Tongue (tissue), 2 donors: Measurements from ENCODE around the gene FLNB. TPM values are rescaled to one million over a fixed set of nuclear protein-coding genes. Genes with fewer than 3 reads are reported as not detected.
"Not testable (repeated sequence)": the region's sequence is repeated elsewhere in the genome, so short reads cannot be mapped to it uniquely, and the experiment has no call there.

ENCODE experiments used
- DNase-seq: peaks from one replicate; pipeline ENCODE4 v3.0.0-alpha.2; 2015
- total RNA-seq: library from RNA; depleted of rRNA; stranded (reverse); fragments of >200 nt; gene quantifications from one replicate; pipeline ENCODE4 v1.2.3, GENCODE V29; 2014

The FLNB gene
- total RNA-seq, 1 donor from 2014 or later: 82.6 TPM

DNA sequence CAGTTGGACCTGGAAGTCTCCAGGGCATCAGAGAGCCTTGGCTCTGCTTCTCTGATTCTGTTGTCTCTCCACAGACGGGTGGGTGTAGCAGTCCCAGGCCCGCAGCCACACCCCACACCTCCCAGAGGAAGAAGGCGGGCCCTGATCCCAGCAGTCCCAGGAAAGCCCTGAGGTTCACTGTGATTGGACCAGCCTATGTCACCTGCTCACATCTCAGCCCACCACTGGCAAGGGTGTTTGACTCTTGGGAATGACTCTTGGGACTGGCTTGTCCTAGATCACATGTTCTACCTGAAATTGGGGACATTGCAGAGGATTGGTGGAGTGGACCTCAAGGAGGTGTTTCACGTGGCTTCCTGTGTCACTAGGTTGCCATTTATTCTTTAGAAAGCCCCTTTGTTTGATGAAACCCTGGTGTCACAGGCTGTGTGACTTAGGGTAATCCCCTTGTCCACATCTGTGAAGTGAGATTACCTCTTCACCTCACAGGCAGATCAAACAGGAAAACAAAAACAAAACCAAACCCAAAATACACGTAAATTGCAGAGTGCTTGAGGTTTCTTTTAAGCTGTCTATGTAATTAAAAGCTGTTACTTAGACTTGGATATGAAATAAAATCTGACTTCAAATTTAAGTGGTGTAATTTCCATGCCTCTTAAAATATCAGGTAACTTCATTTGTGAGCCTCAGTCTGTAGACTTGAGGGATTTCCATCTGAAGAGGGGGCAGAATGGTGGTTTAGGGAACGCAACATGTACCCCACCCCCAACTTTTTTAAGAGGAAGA, 26.7 kb downstream of the FLNB start:
- no peak for DNase-seq

DNA sequence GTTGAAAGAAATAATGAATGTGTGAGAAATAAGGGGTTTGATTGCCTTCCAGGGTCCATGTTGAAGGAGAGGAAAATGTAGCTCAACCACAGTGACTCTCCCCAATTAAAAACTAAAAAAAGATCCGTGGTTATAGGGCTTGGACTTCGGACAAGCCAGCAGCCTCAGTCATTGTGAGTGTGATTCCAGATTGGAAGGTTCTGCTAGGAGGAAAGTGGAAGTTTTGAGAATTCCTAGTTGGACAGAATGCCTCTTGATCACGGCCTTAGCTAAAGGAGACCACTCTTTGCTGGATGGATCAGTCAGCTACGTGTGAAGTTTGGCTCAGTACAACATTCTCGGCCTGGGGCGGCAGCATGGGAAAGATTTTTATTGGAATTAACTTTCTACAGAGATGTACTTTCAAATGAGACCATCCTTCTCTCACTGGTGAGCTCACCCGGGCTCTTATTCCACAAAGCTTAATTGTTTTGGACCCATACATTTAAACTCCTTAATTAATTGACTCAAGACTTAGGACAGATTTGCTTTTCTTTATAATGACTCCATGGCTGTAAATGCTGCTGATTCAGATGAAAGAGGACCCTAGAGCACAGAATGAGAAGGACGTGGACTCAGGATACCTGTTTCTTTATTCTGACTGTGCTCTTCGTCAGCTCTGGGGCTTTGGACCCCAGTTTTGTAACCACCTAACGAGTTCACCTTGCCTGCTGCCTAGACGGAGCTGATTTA, 27.5 kb downstream of the FLNB start:
- DNase-seq: no peak

DNA sequence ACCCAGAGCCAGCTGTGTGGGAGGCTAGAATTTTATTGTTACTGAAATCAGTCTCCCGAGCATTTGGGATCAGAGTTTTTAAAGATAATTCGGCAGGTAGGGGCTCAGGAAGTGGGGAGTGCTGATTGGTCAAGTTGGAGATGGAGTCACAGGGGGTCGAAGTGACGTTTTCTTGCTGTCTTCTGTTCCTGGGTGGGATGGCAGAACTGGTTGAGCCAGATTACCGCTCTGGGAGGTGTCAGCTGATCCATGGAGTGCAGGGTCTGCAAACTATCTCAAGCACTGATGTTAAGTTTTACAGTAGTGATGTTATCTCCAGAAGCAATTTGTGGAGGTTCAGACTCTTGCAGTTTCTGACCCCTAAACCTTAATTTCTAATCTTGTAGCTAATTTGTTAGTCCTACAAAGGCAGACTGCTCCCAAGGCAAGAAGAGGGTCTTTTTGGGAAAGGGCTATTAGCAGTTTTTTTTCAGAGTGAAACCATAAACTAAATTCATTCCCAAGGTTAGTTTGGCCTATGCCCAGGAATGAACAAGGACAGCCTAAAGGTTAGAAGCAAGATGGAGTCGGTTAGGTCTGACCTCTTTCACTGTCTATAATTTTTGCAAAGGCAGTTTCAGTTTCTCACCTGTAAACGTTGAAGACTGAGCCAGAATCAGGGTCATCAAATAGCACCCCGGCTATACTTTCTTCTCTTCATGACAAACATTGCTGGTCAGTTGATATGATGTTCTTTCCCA, 28.2 kb downstream of the FLNB start:
- no peak for DNase-seq

- no peak for DNase-seq
These were observed 29.1 kb downstream of the FLNB start for GRCh38 chr3:58037141-58037910.

GRCh38 chr3:58038675-58039292, 30.6 kb downstream of the FLNB start:
- no peak for DNase-seq

- no peak for DNase-seq
These were observed 31.4 kb downstream of the FLNB start for GRCh38 chr3:58039601-58040000.

GRCh38 chr3:58041182-58041825, 33.1 kb downstream of the FLNB start:
- no peak for DNase-seq

DNA sequence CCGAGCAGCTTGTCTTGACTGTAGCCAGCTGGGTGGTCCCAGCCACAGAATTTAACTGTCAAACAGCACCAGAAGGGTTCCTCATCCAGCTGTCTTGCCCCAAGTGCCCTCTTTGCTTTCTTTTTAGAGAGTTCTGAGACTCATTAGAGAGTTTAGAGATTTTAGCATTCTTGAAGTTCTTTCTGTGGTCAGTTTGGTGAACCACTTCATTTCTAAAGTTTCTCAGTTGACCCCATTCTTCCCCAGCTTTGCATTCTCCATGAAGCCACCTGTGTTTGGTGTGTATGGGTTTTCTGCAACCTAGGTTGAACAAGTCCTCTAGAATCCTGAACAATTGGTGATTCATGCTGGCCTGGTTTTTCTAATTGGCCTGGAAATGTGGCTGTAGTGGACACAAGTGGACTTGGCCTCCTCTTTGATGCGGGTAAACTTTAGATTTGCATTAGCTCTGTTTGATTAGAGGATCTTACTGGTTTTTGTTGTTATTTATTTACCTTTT, 33.7 kb downstream of the FLNB start:
- DNase-seq: no peak

- no peak for DNase-seq
These were observed 34.9 kb downstream of the FLNB start for GRCh38 chr3:58042947-58043707.

DNA sequence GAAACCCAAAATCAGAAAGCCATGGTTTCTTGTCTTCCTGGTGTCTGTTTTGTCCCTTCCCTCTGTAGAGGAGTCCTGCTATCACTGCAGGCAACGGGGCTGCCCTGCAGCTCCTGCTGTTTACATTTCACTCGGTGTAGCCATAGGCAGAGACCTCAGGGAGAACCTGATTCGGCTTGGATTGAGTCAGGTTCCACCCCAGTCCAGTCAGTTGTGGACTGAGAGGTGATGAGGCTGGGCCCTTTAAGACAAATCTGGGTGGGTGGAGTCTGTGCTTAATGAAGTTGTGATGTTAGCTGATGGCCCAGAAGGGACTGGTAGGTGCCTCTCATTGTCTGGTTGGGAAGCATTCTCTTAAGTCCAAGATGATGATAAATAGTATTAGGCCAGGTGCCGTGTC, 35.7 kb downstream of the FLNB start:
- DNase-seq: no peak

DNA sequence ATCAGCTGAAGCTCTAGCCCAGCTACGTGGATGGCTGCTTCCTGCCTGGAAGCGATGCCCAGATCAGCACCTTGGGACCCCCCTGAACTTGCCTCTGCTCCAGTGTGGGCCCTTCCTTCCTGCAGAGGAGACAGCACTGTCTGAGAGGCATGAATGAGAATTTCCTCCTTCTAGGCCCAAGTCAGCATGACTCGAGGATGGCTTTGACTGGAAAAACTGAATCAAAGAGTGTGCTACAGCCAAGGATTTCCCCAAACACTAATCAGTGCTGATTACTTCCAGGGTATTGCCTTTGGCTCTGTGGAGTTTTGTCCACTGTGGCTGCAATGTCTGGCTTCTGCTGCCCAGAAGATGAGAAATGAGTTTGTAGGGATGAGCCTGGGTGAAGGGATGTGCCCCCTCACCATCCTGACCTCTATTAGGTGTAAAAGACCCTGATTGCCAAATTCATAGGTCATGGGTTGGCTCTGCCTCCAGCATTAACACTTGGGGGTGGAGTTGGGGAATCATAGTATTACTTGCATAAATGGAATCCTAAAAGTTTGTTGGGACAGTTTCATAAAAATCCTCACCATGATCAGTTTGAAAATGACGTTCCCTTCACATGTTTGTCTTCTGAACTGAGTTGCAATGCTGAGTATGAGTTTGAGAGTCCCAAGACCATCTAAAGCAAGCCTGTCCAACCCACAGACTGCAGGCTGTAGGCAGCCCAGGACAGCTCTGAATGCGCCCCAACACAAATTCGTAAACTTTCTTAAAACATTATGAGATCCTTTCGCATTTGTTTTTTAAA, 36.7 kb downstream of the FLNB start:
- peak; percentile 62 for DNase-seq

- no peak for DNase-seq
These were observed 39.6 kb downstream of the FLNB start for GRCh38 chr3:58047826-58048225.

DNA sequence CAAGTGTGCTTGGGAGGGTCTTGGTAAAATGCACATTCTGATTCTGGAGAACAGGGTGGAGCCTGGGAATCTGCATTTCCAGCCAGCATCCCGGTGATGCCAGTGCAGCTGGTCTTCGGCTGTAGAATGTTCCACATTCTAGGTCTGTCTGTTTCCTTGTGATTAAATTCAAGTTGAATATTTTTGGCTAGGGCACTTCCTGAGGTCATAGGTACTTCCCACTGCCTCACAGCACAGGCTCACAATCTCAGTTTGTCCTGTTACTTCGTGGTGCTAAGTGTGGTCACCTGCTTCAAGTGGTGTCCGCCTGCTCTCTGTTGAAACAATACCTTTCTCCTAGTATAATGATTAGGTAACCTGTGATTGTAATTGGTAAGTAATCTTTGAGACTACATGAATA, 40.1 kb downstream of the FLNB start:
- DNase-seq: no peak

- peak; percentile 75 for DNase-seq
These were observed 41.0 kb downstream of the FLNB start for GRCh38 chr3:58049143-58049785.

GRCh38 chr3:58051196-58051595, 43.0 kb downstream of the FLNB start:
- no peak for DNase-seq

DNA sequence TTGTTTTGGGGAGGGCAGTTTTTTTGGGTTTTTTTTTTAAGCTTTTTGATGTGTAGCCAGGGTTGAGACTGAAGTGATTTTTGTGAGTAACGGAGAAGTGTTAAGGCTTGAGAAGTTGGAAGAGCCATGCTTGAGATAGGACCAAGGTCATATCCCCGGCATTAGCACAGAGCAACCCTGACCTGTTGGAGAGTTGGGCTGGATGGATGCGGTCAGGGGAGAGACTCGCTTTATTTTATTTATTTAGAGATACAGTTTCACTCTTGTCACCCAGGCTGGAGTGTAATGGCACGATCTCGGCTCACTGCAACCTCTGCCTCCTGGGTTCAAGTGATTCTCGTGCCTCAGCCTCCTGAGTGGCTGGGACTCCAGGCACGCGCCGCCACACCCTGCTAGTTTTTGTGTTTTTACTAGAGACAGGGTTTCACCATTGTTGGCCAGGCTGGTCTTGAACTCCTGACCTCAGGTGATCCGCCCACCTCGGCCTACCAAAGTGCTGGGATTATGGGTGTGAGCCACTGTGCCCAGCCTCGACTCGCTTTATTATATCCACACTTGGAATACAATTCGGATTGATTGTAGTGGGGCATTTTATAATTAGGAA, 43.5 kb downstream of the FLNB start:
- DNase-seq: not testable (repeated sequence)

- DNase-seq: peak; percentile 79
These were observed 44.4 kb downstream of the FLNB start for GRCh38 chr3:58052373-58053273.
